GM12878 (cell line): ENCODE data around the gene CPLANE2. TPM values are rescaled to one million over a fixed set of nuclear protein-coding genes. Genes with fewer than 3 reads are reported as not detected.

Source experiments
- ATAC-seq: fragments of 200-7000 bp; cut with Tn5 transposase; 3 replicates; pipeline ENCODE4 v1.9.1; 2020; ENCODE audit warnings: mild to moderate bottlenecking, moderate library complexity
- BruUV-seq: library from RNA; stranded (reverse); fragments of 400-500 nt; replicated peaks from 2 replicates; lab custom pipeline; 2021; lab: Mats Ljungman, UMichigan
- CTCF ChIA-PET: fragments of 300-600 bp; sonication (Branson Sonifier 250); formaldehyde crosslinking; extraction: SDS; loops from one replicate; lab custom pipeline; 2021; ENCODE audit warnings: inconsistent platforms; lab: Yijun Ruan, JAX
- POLR2A ChIA-PET: fragments of 350-600 bp; formaldehyde crosslinking; extraction: SDS; loops from one replicate; lab custom pipeline; 2021; ENCODE audit warnings: inconsistent platforms; lab: Charles Lee
- RAD21 ChIA-PET: fragments of 300-600 bp; sonication (Branson Sonifier 250); formaldehyde crosslinking; loops from one replicate; lab custom pipeline; 2023; ENCODE audit warnings: antibody characterized with exemption; ENCODE audit not compliant: unreplicated experiment; lab: Charles Lee
- SMC1A ChIA-PET: fragments of 300-600 bp; sonication (Branson Sonifier 250); formaldehyde crosslinking; loops from one replicate; lab custom pipeline; 2023; ENCODE audit not compliant: unreplicated experiment, uncharacterized antibody; lab: Charles Lee
- DNase-seq: peaks from one replicate; pipeline ENCODE4 v3.0.0-alpha.2; 2011; ENCODE audit warnings: low read depth, low spot score
- FAIRE-seq: peaks from 3 replicates; lab custom pipeline; 2011; peaks lifted over from hg19 to GRCh38; lab: Jason Lieb, UNC
- H2AFZ ChIP-seq: 2 replicates; pipeline ENCODE4 v1.6.0; 2011; ENCODE audit warnings: low read depth, low read length, control low read depth; ENCODE audit not compliant: control insufficient read depth
- H3K27ac ChIP-seq: 2 replicates; pipeline ENCODE4 v1.5.1; 2011; ENCODE audit warnings: control low read depth; ENCODE audit not compliant: control insufficient read depth, insufficient read depth
- H3K27me3 ChIP-seq, 2 experiments: replicated peaks in 1 of 2; 2 replicates each; pipeline versions ENCODE4 v1.6.0 to v1.6.1; 2011; ENCODE audit warnings: low read length in 1 of 2; ENCODE audit not compliant: control insufficient read depth in 2 of 2, insufficient read depth in 2 of 2
- H3K36me3 ChIP-seq, 2 experiments: 2 replicates each; pipeline ENCODE4 v1.5.1; 2011; ENCODE audit warnings: low read length in 1 of 2; ENCODE audit not compliant: control insufficient read depth in 2 of 2, insufficient read depth in 2 of 2
- H3K4me1 ChIP-seq: 2 replicates; pipeline ENCODE4 v1.6.1; 2011; ENCODE audit warnings: mild to moderate bottlenecking, low read length, moderate library complexity, mixed read lengths; ENCODE audit not compliant: control insufficient read depth, insufficient read depth
- H3K4me2 ChIP-seq: 2 replicates; pipeline ENCODE4 v1.6.0; 2011; ENCODE audit warnings: control low read depth; ENCODE audit not compliant: control insufficient read depth, insufficient read depth
- H3K4me3 ChIP-seq: fragments of 200-600 bp; sonication (generic); 2 replicates; pipeline ENCODE4 v1.5.1; 2016
- H3K79me2 ChIP-seq: 2 replicates; pipeline ENCODE4 v1.6.0; 2011; ENCODE audit warnings: low read length; ENCODE audit not compliant: control insufficient read depth, insufficient read depth
- H3K9ac ChIP-seq: 2 replicates; pipeline ENCODE4 v1.8.0; 2011; ENCODE audit warnings: low read length, control low read depth, mixed read lengths; ENCODE audit not compliant: control insufficient read depth, insufficient read depth
- H3K9me3 ChIP-seq: replicated peaks from 3 replicates; pipeline ENCODE4 v1.5.1; 2011; ENCODE audit warnings: mild to moderate bottlenecking, low read length; ENCODE audit not compliant: control insufficient read depth, insufficient read depth
- H4K20me1 ChIP-seq: 2 replicates; pipeline ENCODE4 v1.6.0; 2011; ENCODE audit not compliant: control insufficient read depth, insufficient read depth
- MTA3 ChIP-seq: IDR thresholded peaks from 2 replicates; pipeline ENCODE4 v1.6.1; 2012; ENCODE audit warnings: low read length, inconsistent platforms, borderline replicate concordance
- NFXL1 ChIP-seq: fragments of 450-650 bp; IDR thresholded peaks from 2 replicates; pipeline ENCODE4 v1.6.1; 2017; ENCODE audit warnings: antibody characterized with exemption, mild to moderate bottlenecking, borderline replicate concordance
- NR2C1 ChIP-seq: fragments of 450-650 bp; IDR thresholded peaks from 2 replicates; pipeline ENCODE4 v1.6.1; 2017; ENCODE audit warnings: antibody characterized with exemption, mild to moderate bottlenecking, moderate library complexity
- RAD51 ChIP-seq: fragments of 450-650 bp; IDR thresholded peaks from 2 replicates; pipeline ENCODE4 v1.6.1; 2016; ENCODE audit warnings: moderate library complexity, mild to moderate bottlenecking, inconsistent platforms
- SIX5 ChIP-seq: IDR thresholded peaks from 2 replicates; pipeline ENCODE4 v1.6.1; 2011; ENCODE audit warnings: mild to moderate bottlenecking, low read depth, low read length, moderate library complexity; ENCODE audit not compliant: severe bottlenecking
- WRNIP1 ChIP-seq: IDR thresholded peaks from 2 replicates; pipeline ENCODE4 v1.6.1; 2011; ENCODE audit warnings: low read depth, low read length, improper control_type of control experiment, borderline replicate concordance
- YY1 ChIP-seq: IDR thresholded peaks from 2 replicates; pipeline ENCODE4 v1.6.1; 2011; ENCODE audit warnings: low read depth, mild to moderate bottlenecking, low read length
- ZSCAN29 ChIP-seq: fragments of 450-650 bp; IDR thresholded peaks from 2 replicates; pipeline ENCODE4 v1.6.1; 2017; ENCODE audit warnings: mild to moderate bottlenecking, moderate library complexity
- WGBS: methylation state at CpG from one replicate; pipeline ENCODE4 v1.1.6; 2016; ENCODE audit warnings: low lambda C conversion rate; ENCODE audit not compliant: insufficient replicate concordance, insufficient coverage; ENCODE audit errors: missing lambda C conversion rate; 5-methylcytosine and 5-hydroxymethylcytosine counted together
- in situ Hi-C: fragments of 300-500 bp; cut with MboI; formaldehyde crosslinking; loops from 9 replicates; pipeline ENCODE4 v1.14.3; 2018; ENCODE audit warnings: mixed read lengths
- intact Hi-C: fragments of 100-400 bp; cut with micrococcal nuclease; formaldehyde crosslinking; loops from one replicate; pipeline ENCODE4 v1.14.2; 2022; ENCODE audit not compliant: unreplicated experiment
- polyA plus RNA-seq, 11 experiments: library from polyadenylated mRNA; depleted of rRNA in 4 of 11; unstranded in 6 of 11; stranded (reverse) in 5 of 11; fragments of >200 nt; fragmentation: Nextera tagmentation in 4 of 11; fragmentation: Illumina TruSeq in 1 of 11; extraction: Ambion mirVana in 4 of 11; extraction: Trizol in 1 of 11; gene quantifications; 1 replicate in 1 of 11; 2 replicates in 10 of 11; pipeline versions ENCODE4 v1.2.1 to v1.2.3, GENCODE V29; 2011 to 2016; ENCODE audit warnings: inconsistent platforms in 2 of 11, missing spikeins in 2 of 11, low read depth in 1 of 11
- total RNA-seq, 4 experiments: library from RNA; depleted of rRNA in 3 of 4; stranded (reverse); fragments of >200 nt in 3 of 4; fragmentation: Illumina TruSeq in 1 of 4; extraction: Trizol in 1 of 4; gene quantifications; 2 replicates each; pipeline versions ENCODE4 v1.2.1 to v1.2.3, GENCODE V29; 2013 to 2021
- TF ChIP-seq, protein P1 (sequence below): fragments of 450-650 bp; IDR thresholded peaks from 2 replicates; pipeline ENCODE4 v1.6.1; 2017; ENCODE audit warnings: antibody characterized with exemption, mild to moderate bottlenecking, moderate library complexity
- TF ChIP-seq, protein P2 (sequence below): IDR thresholded peaks from 2 replicates; pipeline ENCODE4 v1.6.1; 2012; ENCODE audit warnings: low read length, inconsistent platforms
- TF ChIP-seq, protein P3 (sequence below): fragments of 450-650 bp; IDR thresholded peaks from 2 replicates; pipeline ENCODE4 v1.6.1; 2017; ENCODE audit warnings: mild to moderate bottlenecking, moderate library complexity
- TF ChIP-seq, protein P4 (sequence below): fragments of 450-650 bp; IDR thresholded peaks from 2 replicates; pipeline ENCODE4 v1.6.1; 2016; ENCODE audit warnings: mild to moderate bottlenecking

Gene CPLANE2
- total and polyA plus RNA-seq, 10 of the 15 experiments (the other 5 are each of a cell fraction or from before 2014, with no cell fraction given), result 0.09 to 4.5 (median 2.3) TPM; not detected in 1

DNA sequence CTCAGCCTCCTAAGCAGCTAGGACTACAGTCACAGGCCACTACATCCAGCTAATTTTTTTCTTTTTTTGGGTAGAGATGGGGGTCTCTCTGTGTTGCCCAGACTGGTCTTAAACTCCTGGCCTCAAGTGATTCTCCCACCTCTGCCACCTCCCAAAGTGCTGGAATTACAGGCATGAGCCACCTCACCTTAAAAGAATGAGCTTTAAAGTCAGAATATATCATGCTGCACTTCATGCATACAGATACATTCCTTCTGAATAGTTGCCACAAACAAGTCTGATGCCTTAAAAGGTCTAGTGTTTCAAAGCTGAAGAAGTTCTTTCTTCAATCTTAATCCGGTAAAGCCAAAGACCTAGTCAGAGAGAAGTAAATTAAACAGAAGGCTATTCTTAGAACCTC lies 23.8 kb upstream of the CPLANE2 start (continued):
- TF ChIP-seq, protein P1, sequence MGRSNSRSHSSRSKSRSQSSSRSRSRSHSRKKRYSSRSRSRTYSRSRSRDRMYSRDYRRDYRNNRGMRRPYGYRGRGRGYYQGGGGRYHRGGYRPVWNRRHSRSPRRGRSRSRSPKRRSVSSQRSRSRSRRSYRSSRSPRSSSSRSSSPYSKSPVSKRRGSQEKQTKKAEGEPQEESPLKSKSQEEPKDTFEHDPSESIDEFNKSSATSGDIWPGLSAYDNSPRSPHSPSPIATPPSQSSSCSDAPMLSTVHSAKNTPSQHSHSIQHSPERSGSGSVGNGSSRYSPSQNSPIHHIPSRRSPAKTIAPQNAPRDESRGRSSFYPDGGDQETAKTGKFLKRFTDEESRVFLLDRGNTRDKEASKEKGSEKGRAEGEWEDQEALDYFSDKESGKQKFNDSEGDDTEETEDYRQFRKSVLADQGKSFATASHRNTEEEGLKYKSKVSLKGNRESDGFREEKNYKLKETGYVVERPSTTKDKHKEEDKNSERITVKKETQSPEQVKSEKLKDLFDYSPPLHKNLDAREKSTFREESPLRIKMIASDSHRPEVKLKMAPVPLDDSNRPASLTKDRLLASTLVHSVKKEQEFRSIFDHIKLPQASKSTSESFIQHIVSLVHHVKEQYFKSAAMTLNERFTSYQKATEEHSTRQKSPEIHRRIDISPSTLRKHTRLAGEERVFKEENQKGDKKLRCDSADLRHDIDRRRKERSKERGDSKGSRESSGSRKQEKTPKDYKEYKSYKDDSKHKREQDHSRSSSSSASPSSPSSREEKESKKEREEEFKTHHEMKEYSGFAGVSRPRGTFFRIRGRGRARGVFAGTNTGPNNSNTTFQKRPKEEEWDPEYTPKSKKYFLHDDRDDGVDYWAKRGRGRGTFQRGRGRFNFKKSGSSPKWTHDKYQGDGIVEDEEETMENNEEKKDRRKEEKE, result no peak
- TF ChIP-seq NR2C1 (no peak), YY1 (no peak), SIX5 (no peak), WRNIP1 (no peak)
- TF ChIP-seq, protein P2, sequence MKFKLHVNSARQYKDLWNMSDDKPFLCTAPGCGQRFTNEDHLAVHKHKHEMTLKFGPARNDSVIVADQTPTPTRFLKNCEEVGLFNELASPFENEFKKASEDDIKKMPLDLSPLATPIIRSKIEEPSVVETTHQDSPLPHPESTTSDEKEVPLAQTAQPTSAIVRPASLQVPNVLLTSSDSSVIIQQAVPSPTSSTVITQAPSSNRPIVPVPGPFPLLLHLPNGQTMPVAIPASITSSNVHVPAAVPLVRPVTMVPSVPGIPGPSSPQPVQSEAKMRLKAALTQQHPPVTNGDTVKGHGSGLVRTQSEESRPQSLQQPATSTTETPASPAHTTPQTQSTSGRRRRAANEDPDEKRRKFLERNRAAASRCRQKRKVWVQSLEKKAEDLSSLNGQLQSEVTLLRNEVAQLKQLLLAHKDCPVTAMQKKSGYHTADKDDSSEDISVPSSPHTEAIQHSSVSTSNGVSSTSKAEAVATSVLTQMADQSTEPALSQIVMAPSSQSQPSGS, result no peak
- TF ChIP-seq, all 136 proteins: peak for 0

- no TSS peak for BruUV-seq
- FAIRE-seq, result no peak
- CTCF ChIA-PET, result no interaction called here
- TF ChIP-seq, protein P3, sequence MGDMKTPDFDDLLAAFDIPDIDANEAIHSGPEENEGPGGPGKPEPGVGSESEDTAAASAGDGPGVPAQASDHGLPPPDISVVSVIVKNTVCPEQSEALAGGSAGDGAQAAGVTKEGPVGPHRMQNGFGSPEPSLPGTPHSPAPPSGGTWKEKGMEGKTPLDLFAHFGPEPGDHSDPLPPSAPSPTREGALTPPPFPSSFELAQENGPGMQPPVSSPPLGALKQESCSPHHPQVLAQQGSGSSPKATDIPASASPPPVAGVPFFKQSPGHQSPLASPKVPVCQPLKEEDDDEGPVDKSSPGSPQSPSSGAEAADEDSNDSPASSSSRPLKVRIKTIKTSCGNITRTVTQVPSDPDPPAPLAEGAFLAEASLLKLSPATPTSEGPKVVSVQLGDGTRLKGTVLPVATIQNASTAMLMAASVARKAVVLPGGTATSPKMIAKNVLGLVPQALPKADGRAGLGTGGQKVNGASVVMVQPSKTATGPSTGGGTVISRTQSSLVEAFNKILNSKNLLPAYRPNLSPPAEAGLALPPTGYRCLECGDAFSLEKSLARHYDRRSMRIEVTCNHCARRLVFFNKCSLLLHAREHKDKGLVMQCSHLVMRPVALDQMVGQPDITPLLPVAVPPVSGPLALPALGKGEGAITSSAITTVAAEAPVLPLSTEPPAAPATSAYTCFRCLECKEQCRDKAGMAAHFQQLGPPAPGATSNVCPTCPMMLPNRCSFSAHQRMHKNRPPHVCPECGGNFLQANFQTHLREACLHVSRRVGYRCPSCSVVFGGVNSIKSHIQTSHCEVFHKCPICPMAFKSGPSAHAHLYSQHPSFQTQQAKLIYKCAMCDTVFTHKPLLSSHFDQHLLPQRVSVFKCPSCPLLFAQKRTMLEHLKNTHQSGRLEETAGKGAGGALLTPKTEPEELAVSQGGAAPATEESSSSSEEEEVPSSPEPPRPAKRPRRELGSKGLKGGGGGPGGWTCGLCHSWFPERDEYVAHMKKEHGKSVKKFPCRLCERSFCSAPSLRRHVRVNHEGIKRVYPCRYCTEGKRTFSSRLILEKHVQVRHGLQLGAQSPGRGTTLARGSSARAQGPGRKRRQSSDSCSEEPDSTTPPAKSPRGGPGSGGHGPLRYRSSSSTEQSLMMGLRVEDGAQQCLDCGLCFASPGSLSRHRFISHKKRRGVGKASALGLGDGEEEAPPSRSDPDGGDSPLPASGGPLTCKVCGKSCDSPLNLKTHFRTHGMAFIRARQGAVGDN, result no peak
- TF ChIP-seq, protein P4, sequence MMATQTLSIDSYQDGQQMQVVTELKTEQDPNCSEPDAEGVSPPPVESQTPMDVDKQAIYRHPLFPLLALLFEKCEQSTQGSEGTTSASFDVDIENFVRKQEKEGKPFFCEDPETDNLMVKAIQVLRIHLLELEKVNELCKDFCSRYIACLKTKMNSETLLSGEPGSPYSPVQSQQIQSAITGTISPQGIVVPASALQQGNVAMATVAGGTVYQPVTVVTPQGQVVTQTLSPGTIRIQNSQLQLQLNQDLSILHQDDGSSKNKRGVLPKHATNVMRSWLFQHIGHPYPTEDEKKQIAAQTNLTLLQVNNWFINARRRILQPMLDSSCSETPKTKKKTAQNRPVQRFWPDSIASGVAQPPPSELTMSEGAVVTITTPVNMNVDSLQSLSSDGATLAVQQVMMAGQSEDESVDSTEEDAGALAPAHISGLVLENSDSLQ, result no peak
- TF ChIP-seq MTA3 (no peak), RAD51 (no peak), NFXL1 (no peak), ZSCAN29 (no peak)
Observed at GRCh38 chr1:16258591-16259135, 21.7 kb upstream of the CPLANE2 start.

More at GRCh38 chr1:16258591-16259135, 21.7 kb upstream of the CPLANE2 start:
- Histone ChIP-seq H3K4me2 (no peak overlapping the region), H3K4me1 (peaks cover 2% of the 10 kb centered on the region; the same call in 1 of the 2 replicates), H3K79me2 (no peaks in the 10 kb centered on the region), H3K36me3 (peaks cover 2 to 17% of the 10 kb centered on the region in 2 experiments; a peak in 2 of 4 replicates), H3K9ac (no peak overlapping the region), H2AFZ (no peak overlapping the region), H3K27me3 (no peaks in the 10 kb centered on the region), H4K20me1 (no peaks in the 10 kb centered on the region), H3K9me3 (no peaks in the 10 kb centered on the region), H3K27ac (no peak overlapping the region), H3K4me3 (no peak overlapping the region)
- POLR2A ChIA-PET, result interaction anchor here (0.5 kb wide), 1 partner anchor 130 kb away, joined by 3 read pairs; no protein-coding TSS in a partner anchor
- WGBS, result 98% methylated on average over 9 of the region's 9 CpGs
- SMC1A ChIA-PET, result no interaction called here
- in situ Hi-C loops, result no loop called here
- ATAC-seq, result no peak
- DNase-seq, result no peak
- RAD21 ChIA-PET, result no interaction called here
- intact Hi-C loops, result no loop called here
